IMR-90 (cell line): ENCODE data around the gene TSC2. TPM values are rescaled to one million over a fixed set of nuclear protein-coding genes. Genes with fewer than 3 reads are reported as not detected.

Source experiments
- ATAC-seq: fragments of 200-7000 bp; cut with Tn5 transposase; 2 replicates; pipeline ENCODE4 v1.9.1; 2020; ENCODE audit warnings: low read depth, mild to moderate bottlenecking, moderate library complexity
- BruUV-seq: library from RNA; stranded (reverse); fragments of 400-500 nt; replicated peaks from 2 replicates; lab custom pipeline; 2021; lab: Mats Ljungman, UMichigan
- CTCF ChIA-PET: fragments of 300-600 bp; formaldehyde crosslinking; extraction: SDS; loops from one replicate; lab custom pipeline; 2021; ENCODE audit warnings: antibody characterized with exemption; lab: Yijun Ruan, JAX
- POLR2A ChIA-PET: fragments of 300-600 bp; sonication (Branson Sonifier 250); formaldehyde crosslinking; loops from one replicate; lab custom pipeline; 2022; ENCODE audit warnings: antibody characterized with exemption; ENCODE audit not compliant: unreplicated experiment; lab: Charles Lee
- DNase-seq: peaks from one replicate; pipeline ENCODE4 v3.0.0; 2013
- H2AFZ ChIP-seq: replicated peaks from 2 replicates; pipeline ENCODE3; 2013; ENCODE audit warnings: low read length, mild to moderate bottlenecking; ENCODE audit not compliant: poor library complexity
- H2AK5ac ChIP-seq: 2 replicates; pipeline ENCODE4 v1.6.1; 2013; ENCODE audit warnings: low read depth, low read length, inconsistent platforms
- H2AK9ac ChIP-seq: replicated peaks from 2 replicates; pipeline ENCODE3; 2013; ENCODE audit warnings: mild to moderate bottlenecking, low read depth, low read length, moderate library complexity; ENCODE audit not compliant: poor library complexity
- H2BK120ac ChIP-seq: 2 replicates; pipeline ENCODE4 v1.6.1; 2013; ENCODE audit warnings: low read depth, low read length, inconsistent platforms
- H2BK15ac ChIP-seq: 3 replicates; pipeline ENCODE4 v1.6.1; 2013; ENCODE audit warnings: low read depth, low read length, inconsistent platforms
- H2BK20ac ChIP-seq: 2 replicates; pipeline ENCODE4 v1.6.1; 2013; ENCODE audit warnings: low read depth, mild to moderate bottlenecking, inconsistent platforms, low read length, moderate library complexity
- H2BK5ac ChIP-seq: 2 replicates; pipeline ENCODE4 v1.6.1; 2013; ENCODE audit warnings: mild to moderate bottlenecking, low read depth, low read length, inconsistent platforms; ENCODE audit not compliant: poor library complexity, severe bottlenecking
- H3K14ac ChIP-seq: replicated peaks from 2 replicates; pipeline ENCODE4 v1.6.1; 2013; ENCODE audit warnings: low read depth, low read length, inconsistent platforms
- H3K18ac ChIP-seq: 2 replicates; pipeline ENCODE4 v1.6.1; 2013; ENCODE audit warnings: low read depth, low read length, control low read depth
- H3K23ac ChIP-seq: 2 replicates; pipeline ENCODE4 v1.6.1; 2013; ENCODE audit warnings: low read depth, low read length, inconsistent platforms
- H3K27ac ChIP-seq: 2 replicates; pipeline ENCODE4 v1.5.1; 2013; ENCODE audit warnings: mild to moderate bottlenecking, control low read depth, low read length; ENCODE audit not compliant: insufficient read depth
- H3K27me3 ChIP-seq: 2 replicates; pipeline ENCODE4 v1.6.1; 2013; ENCODE audit warnings: low read length; ENCODE audit not compliant: control insufficient read depth, insufficient read depth
- H3K36me3 ChIP-seq: 2 replicates; pipeline ENCODE4 v1.6.1; 2013; ENCODE audit warnings: low read length, mixed read lengths; ENCODE audit not compliant: control insufficient read depth, insufficient read depth
- H3K4ac ChIP-seq: 2 replicates; pipeline ENCODE4 v1.6.1; 2013; ENCODE audit warnings: low read depth, low read length, inconsistent platforms
- H3K4me1 ChIP-seq: 2 replicates; pipeline ENCODE4 v1.6.1; 2013; ENCODE audit warnings: low read length, mixed read lengths; ENCODE audit not compliant: control insufficient read depth, insufficient read depth
- H3K4me2 ChIP-seq: 2 replicates; pipeline ENCODE4 v1.6.1; 2013; ENCODE audit warnings: low read depth, mild to moderate bottlenecking, control low read depth, low read length, moderate library complexity
- H3K4me3 ChIP-seq: 2 replicates; pipeline ENCODE4 v1.5.1; 2013; ENCODE audit warnings: low read depth, mild to moderate bottlenecking, control low read depth, low read length, moderate library complexity; ENCODE audit not compliant: insufficient read depth
- H3K56ac ChIP-seq: 2 replicates; pipeline ENCODE4 v1.6.1; 2013; ENCODE audit warnings: low read length, inconsistent platforms; ENCODE audit not compliant: insufficient read depth; ENCODE audit errors: extremely low read depth
- H3K79me1 ChIP-seq, 2 experiments: 2 replicates each; pipeline ENCODE4 v1.6.1; 2013; ENCODE audit warnings: low read length in 2 of 2, inconsistent platforms in 1 of 2, low read depth in 1 of 2
- H3K9ac ChIP-seq: 2 replicates; pipeline ENCODE4 v1.6.1; 2013; ENCODE audit warnings: low read depth, low read length, control low read depth
- H3K9me1 ChIP-seq: 2 replicates; pipeline ENCODE4 v1.6.1; 2013; ENCODE audit warnings: low read length, inconsistent platforms; ENCODE audit not compliant: insufficient read depth
- H3K9me3 ChIP-seq: 2 replicates; pipeline ENCODE4 v1.6.1; 2013; ENCODE audit warnings: low read length; ENCODE audit not compliant: control insufficient read depth, insufficient read depth
- H4K20me1 ChIP-seq: 2 replicates; pipeline ENCODE4 v1.6.1; 2013; ENCODE audit warnings: low read length, inconsistent platforms; ENCODE audit not compliant: insufficient read depth
- H4K5ac ChIP-seq: 2 replicates; pipeline ENCODE4 v1.6.1; 2013; ENCODE audit warnings: mild to moderate bottlenecking, low read depth, low read length, control low read depth
- H4K8ac ChIP-seq, 2 experiments: 2 replicates each; pipeline ENCODE4 v1.6.1; 2013; ENCODE audit warnings: low read depth in 2 of 2, low read length in 2 of 2, control low read depth in 1 of 2, inconsistent platforms in 1 of 2
- H4K91ac ChIP-seq: 2 replicates; pipeline ENCODE4 v1.6.1; 2013; ENCODE audit warnings: low read depth, low read length, inconsistent platforms; ENCODE audit not compliant: insufficient read depth
- BHLHE40 ChIP-seq: fragments of 150-350 bp; IDR thresholded peaks from 2 replicates; pipeline ENCODE4 v1.6.1; 2016; ENCODE audit warnings: mild to moderate bottlenecking, low read depth, low read length
- CEBPB ChIP-seq: IDR thresholded peaks from 2 replicates; pipeline ENCODE4 v1.6.1; 2012; ENCODE audit warnings: low read depth, low read length, improper control_type of control experiment
- CHD1 ChIP-seq: IDR thresholded peaks from 2 replicates; pipeline ENCODE4 v1.6.1; 2012; ENCODE audit warnings: low read depth, low read length, improper control_type of control experiment
- CTCF ChIP-seq: conservative IDR thresholded peaks from 2 replicates; pipeline ENCODE4 v1.5.1; 2012; ENCODE audit warnings: mild to moderate bottlenecking, low read depth, low read length, improper control_type of control experiment
- FOS ChIP-seq: fragments of 150-350 bp; IDR thresholded peaks from 2 replicates; pipeline ENCODE4 v1.6.1; 2016; ENCODE audit warnings: low read depth, low read length
- MAFK ChIP-seq: IDR thresholded peaks from 2 replicates; pipeline ENCODE4 v1.6.1; 2012; ENCODE audit warnings: low read depth, low read length, improper control_type of control experiment
- MAZ ChIP-seq: IDR thresholded peaks from 2 replicates; pipeline ENCODE4 v1.6.1; 2012; ENCODE audit warnings: low read depth, mild to moderate bottlenecking, low read length, improper control_type of control experiment, moderate library complexity, borderline replicate concordance
- MXI1 ChIP-seq: IDR thresholded peaks from 2 replicates; pipeline ENCODE4 v1.6.1; 2012; ENCODE audit warnings: low read depth, mild to moderate bottlenecking, low read length, moderate library complexity, borderline replicate concordance
- NFE2L2 ChIP-seq: fragments of 150-350 bp; IDR thresholded peaks from 2 replicates; pipeline ENCODE4 v1.6.1; 2016; ENCODE audit warnings: low read depth, mild to moderate bottlenecking, low read length
- POLR2A ChIP-seq: IDR thresholded peaks from 2 replicates; pipeline ENCODE4 v1.6.1; 2012; ENCODE audit warnings: mild to moderate bottlenecking, low read depth, low read length
- RAD21 ChIP-seq: IDR thresholded peaks from 2 replicates; pipeline ENCODE4 v1.6.1; 2012; ENCODE audit warnings: low read length, improper control_type of control experiment
- RCOR1 ChIP-seq: IDR thresholded peaks from 2 replicates; pipeline ENCODE4 v1.6.1; 2012; ENCODE audit warnings: mild to moderate bottlenecking, low read length, improper control_type of control experiment; ENCODE audit not compliant: insufficient replicate concordance
- RFX5 ChIP-seq: IDR thresholded peaks from 2 replicates; pipeline ENCODE4 v1.8.0; 2012; ENCODE audit warnings: low read depth, mild to moderate bottlenecking, low read length, moderate library complexity
- SMC3 ChIP-seq: fragments of 150-350 bp; IDR thresholded peaks from 2 replicates; pipeline ENCODE4 v1.6.1; 2016; ENCODE audit warnings: low read depth, mild to moderate bottlenecking, antibody characterized with exemption, low read length, moderate library complexity
- WGBS, 2 experiments: methylation state at CpG; one replicate each; pipeline versions ENCODE4 v1.1.5 to v1.1.7; 2013; ENCODE audit warnings: missing lambda C conversion rate in 2 of 2; ENCODE audit not compliant: insufficient read length in 1 of 2; ENCODE audit errors: extremely low coverage in 2 of 2; 5-methylcytosine and 5-hydroxymethylcytosine counted together
- dilution Hi-C: fragments of 300-500 bp; cut with HindIII; formaldehyde crosslinking; loops from one replicate; pipeline ENCODE4 v1.14.3; 2018; ENCODE audit warnings: low sequenced_read_pairs; ENCODE audit not compliant: unreplicated experiment
- in situ Hi-C: fragments of 300-500 bp; cut with MboI; formaldehyde crosslinking; loops from 3 replicates; pipeline ENCODE4 v1.14.3; 2019; ENCODE audit warnings: low sequenced_read_pairs, inconsistent platforms, mixed read lengths
- intact Hi-C: fragments of 100-400 bp; cut with micrococcal nuclease; formaldehyde crosslinking; loops from 2 replicates; pipeline ENCODE4 v1.10.0; 2022
- polyA plus RNA-seq, 3 experiments: library from polyadenylated mRNA; depleted of rRNA; stranded (reverse); fragments of >200 nt; gene quantifications; 2 replicates each; pipeline ENCODE4 v1.2.3, GENCODE V29; 2012; ENCODE audit warnings: low replicate concordance in 1 of 3
- total RNA-seq: library from RNA; depleted of rRNA; stranded (reverse); fragments of >200 nt; gene quantifications from 2 replicates; pipeline ENCODE4 v1.2.3, GENCODE V29; 2012
- TF ChIP-seq, protein P1 (sequence below): fragments of 150-350 bp; IDR thresholded peaks from 2 replicates; pipeline ENCODE4 v1.6.1; 2016; ENCODE audit warnings: low read depth, mild to moderate bottlenecking, low read length, moderate library complexity, borderline replicate concordance

The TSC2 gene
- total and polyA plus RNA-seq, 2 of the 4 experiments (the other 2 are of a cell fraction) = 31.4 to 88.6 TPM

- CTCF ChIA-PET = no interaction called here
- intact Hi-C loops (loop anchor here (1.0 kb wide), 1 partner anchor 34 kb away; no protein-coding TSS in a partner anchor), in situ Hi-C loops (no loop called here), dilution Hi-C loops (no loop called here)
- no peak overlapping the region for H4K8ac ChIP-seq
- H4K5ac ChIP-seq = no peak overlapping the region
- BruUV-seq = no TSS peak
- no peak overlapping the region for H3K56ac ChIP-seq
- no peak overlapping the region for H2BK20ac ChIP-seq
- H4K20me1 ChIP-seq = no peaks in the 10 kb centered on the region; the same call in 1 of the 2 replicates
- H3K23ac ChIP-seq = no peak overlapping the region
- no peak overlapping the region for H3K9ac ChIP-seq
- no peak overlapping the region for H2BK5ac ChIP-seq
- H2AFZ ChIP-seq = no peak overlapping the region
- H3K4ac ChIP-seq = no peak overlapping the region
- no peak overlapping the region for H3K4me2 ChIP-seq
- no peak for ATAC-seq
- H2AK9ac ChIP-seq = peak overlapping the region; percentile 42
- no peaks in the 10 kb centered on the region for H3K4me1 ChIP-seq
- H4K91ac ChIP-seq = no peak overlapping the region
- H3K4me3 ChIP-seq = no peak overlapping the region
- no peaks in the 10 kb centered on the region for H3K9me3 ChIP-seq
- H2AK5ac ChIP-seq = no peak overlapping the region
- H3K18ac ChIP-seq = no peak overlapping the region
- 98% methylated on average over 10 of the region's 19 CpGs; no CpG with 5 or more reads in 1 of the 2 experiments for WGBS, 2 experiments
- H3K79me1 ChIP-seq = peaks cover 5 to 28% of the 10 kb centered on the region in 2 experiments; a peak in 3 of 4 replicates
- no peaks in the 10 kb centered on the region for H3K27me3 ChIP-seq
- H2BK15ac ChIP-seq = no peak overlapping the region
- no peak overlapping the region for H3K14ac ChIP-seq
- POLR2A ChIA-PET = no interaction called here
- no peak overlapping the region for H2BK120ac ChIP-seq
- H3K27ac ChIP-seq = no peak overlapping the region
- H3K36me3 ChIP-seq = peaks cover 66% of the 10 kb centered on the region
- DNase-seq = no peak
- H3K9me1 ChIP-seq = no peaks in the 10 kb centered on the region
- TF ChIP-seq FOS (no peak), MXI1 (no peak), CTCF (no peak), MAFK (no peak), SMC3 (no peak), RCOR1 (no peak), BHLHE40 (no peak), RAD21 (no peak), CHD1 (no peak), RFX5 (no peak), POLR2A (no peak), NFE2L2 (no peak), MAZ (no peak), CEBPB (no peak)
- TF ChIP-seq, protein P1, sequence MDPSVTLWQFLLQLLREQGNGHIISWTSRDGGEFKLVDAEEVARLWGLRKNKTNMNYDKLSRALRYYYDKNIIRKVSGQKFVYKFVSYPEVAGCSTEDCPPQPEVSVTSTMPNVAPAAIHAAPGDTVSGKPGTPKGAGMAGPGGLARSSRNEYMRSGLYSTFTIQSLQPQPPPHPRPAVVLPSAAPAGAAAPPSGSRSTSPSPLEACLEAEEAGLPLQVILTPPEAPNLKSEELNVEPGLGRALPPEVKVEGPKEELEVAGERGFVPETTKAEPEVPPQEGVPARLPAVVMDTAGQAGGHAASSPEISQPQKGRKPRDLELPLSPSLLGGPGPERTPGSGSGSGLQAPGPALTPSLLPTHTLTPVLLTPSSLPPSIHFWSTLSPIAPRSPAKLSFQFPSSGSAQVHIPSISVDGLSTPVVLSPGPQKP = no peak
Observed at GRCh38 chr16:2056681-2057407, 9.1 kb downstream of the TSC2 start.
